ENCODE data around the gene SRC.

The SRC gene

DNA sequence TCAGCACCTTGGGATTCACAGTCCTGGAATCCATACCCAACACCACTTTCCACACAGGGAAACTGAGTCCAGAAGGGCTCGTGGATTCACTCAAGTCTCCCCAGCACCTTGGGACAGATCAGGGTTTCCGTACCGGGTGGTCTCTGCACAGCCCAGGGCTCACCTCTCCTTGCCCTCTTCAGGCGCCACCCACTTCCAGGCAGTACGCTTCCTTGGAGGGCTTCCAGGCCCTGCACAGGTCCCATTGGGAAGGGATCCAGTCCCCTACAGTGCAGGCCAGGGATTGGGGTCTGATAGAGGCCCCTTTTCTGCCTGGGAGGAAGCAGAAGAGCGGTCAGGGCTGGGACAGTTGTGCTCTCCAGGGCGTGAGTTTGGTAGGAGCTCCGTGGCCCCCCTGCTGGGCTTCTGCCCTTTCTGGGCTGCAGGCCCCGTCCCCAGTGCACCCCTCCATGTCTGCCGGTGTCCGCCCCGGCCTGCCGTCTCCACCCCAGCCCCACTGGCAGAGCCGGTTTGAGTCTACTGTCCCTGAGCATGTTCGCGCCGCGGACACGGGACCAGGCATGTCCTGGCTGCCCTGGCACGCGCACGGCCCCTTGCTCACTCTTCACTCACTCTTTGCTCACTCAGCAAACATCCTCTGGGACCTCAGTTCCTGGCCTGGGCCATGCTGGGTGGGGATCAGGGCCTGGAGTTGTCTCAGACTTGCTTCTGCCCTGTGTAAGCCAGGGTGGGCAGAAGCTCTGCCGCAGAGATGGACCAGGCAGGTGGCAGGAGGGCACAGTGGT is 12.6 kb downstream of the SRC start:
- TF ChIP-seq, protein P1, sequence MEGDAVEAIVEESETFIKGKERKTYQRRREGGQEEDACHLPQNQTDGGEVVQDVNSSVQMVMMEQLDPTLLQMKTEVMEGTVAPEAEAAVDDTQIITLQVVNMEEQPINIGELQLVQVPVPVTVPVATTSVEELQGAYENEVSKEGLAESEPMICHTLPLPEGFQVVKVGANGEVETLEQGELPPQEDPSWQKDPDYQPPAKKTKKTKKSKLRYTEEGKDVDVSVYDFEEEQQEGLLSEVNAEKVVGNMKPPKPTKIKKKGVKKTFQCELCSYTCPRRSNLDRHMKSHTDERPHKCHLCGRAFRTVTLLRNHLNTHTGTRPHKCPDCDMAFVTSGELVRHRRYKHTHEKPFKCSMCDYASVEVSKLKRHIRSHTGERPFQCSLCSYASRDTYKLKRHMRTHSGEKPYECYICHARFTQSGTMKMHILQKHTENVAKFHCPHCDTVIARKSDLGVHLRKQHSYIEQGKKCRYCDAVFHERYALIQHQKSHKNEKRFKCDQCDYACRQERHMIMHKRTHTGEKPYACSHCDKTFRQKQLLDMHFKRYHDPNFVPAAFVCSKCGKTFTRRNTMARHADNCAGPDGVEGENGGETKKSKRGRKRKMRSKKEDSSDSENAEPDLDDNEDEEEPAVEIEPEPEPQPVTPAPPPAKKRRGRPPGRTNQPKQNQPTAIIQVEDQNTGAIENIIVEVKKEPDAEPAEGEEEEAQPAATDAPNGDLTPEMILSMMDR (IDR thresholded peaks at IDR 0.05; ENCODE audit: extremely low read depth, insufficient read depth, missing control alignments): no peak
- DNase-seq (ENCODE audit: low spot score): no peak
- in situ Hi-C loops (cut with MboI; ENCODE audit: low pct_unique_long_range_greater_than_20kb, low sequenced_read_pairs, unreplicated experiment): no loop called here

GRCh38 chr20:37359331-37359730 is 13.4 kb downstream of the SRC start:
- no peak for DNase-seq (ENCODE audit: low spot score)
- TF ChIP-seq, protein P1 (IDR thresholded peaks at IDR 0.05; ENCODE audit: extremely low read depth, insufficient read depth, missing control alignments): no peak
- in situ Hi-C loops (cut with MboI; ENCODE audit: low pct_unique_long_range_greater_than_20kb, low sequenced_read_pairs, unreplicated experiment): no loop called here

DNA sequence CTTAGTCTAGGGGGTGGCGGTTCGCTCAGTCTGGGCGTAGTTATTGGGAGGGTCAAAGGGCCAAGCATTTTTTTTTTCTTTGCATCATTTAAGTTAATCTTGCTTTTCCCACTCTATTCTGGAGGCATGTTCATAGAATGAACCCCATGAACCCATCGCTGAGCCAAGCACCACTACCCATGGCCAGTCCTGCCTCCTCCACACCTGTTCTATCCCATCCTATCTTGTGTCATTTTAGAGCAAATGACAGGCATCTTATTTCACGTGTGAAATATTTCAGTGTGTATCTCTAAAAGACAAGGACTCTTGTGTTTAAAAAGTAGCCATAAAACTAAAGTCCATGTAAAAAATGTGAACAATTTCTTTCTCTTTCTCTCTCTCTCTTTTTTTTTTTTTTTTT is 13.9 kb downstream of the SRC start:
- in situ Hi-C loops (cut with MboI; ENCODE audit: low pct_unique_long_range_greater_than_20kb, low sequenced_read_pairs, unreplicated experiment): no loop called here
- DNase-seq (ENCODE audit: low spot score): no peak
- TF ChIP-seq, protein P1 (IDR thresholded peaks at IDR 0.05; ENCODE audit: extremely low read depth, insufficient read depth, missing control alignments): no peak

DNA sequence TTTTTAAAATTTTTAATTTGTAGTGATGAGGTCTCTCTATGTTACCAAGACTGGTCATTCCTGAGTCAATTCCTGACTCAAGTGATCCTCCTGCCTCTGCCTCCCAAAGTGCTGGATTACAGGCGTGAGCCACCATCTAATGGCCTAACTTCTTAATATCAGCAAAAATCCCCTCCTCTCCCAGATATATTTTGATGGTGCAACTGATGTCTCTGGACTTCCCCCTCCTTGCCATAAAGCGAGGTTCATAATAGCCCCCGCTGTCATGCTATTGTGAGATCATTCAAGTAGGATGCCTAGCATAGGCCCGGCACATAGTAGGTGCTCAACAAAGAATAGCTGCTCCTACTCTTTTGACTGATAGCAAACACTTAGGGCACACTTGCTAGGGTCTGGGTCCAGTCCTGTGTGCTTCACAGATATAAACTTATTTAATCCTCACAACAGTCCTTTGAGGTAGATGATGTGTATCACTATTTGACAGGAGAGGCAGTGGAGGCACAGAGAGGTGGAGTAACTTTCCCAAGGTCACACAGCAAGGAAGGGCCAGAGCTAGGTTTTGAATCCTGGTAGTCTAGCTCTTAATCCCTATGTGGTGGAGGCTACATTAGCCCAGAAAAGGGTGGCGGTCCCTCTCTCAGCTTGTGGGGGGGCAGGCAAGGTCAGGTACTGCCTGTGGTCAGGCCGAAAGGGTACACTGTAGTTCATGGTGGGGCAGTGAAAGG is 14.6 kb downstream of the SRC start:
- TF ChIP-seq, protein P1 (IDR thresholded peaks at IDR 0.05; ENCODE audit: extremely low read depth, insufficient read depth, missing control alignments): no peak
- in situ Hi-C loops (cut with MboI; ENCODE audit: low pct_unique_long_range_greater_than_20kb, low sequenced_read_pairs, unreplicated experiment): no loop called here
- DNase-seq (ENCODE audit: low spot score): no peak

- TF ChIP-seq, protein P1 (IDR thresholded peaks at IDR 0.05; ENCODE audit: extremely low read depth, insufficient read depth, missing control alignments): no peak
- in situ Hi-C loops (cut with MboI; ENCODE audit: low pct_unique_long_range_greater_than_20kb, low sequenced_read_pairs, unreplicated experiment): no loop called here
- no peak for DNase-seq (ENCODE audit: low spot score)
These were observed 15.4 kb downstream of the SRC start for GRCh38 chr20:37361336-37361735.

DNA sequence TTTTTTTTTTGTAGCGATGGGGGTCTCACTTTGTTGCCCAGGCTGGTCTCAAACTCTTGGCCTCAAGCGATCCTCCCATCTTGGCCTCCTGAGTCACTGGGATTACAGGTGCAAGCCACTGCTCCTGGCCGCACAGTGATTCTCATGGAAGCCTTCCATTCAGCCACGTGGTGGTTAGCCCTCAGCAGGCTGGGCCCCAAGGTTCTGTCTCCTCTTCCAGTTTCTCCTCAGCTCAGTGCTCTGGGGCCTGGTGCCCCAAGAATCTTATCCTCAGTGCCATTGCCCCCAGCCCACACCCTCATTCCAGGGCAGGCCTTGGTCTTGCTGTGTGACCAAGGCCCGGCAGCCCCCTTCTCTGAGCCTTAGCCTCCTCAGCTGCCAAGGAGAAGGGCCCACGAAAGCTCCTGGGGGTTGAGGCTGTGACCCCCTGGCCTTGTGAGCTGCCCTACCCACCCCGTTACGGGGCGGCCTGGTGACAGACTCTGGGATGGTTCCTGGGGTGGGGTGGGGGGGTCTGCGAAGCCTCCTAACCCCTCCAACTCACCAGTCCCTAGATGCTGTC is 16.4 kb downstream of the SRC start:
- DNase-seq (ENCODE audit: low spot score): no peak
- in situ Hi-C loops (cut with MboI; ENCODE audit: low pct_unique_long_range_greater_than_20kb, low sequenced_read_pairs, unreplicated experiment): no loop called here
- TF ChIP-seq, protein P1 (IDR thresholded peaks at IDR 0.05; ENCODE audit: extremely low read depth, insufficient read depth, missing control alignments): no peak
